Natural killer cell (primary cell): ENCODE data around the gene ASTN2. TPM values are rescaled to one million over a fixed set of nuclear protein-coding genes. Genes with fewer than 3 reads are reported as not detected.

Source experiments
- ATAC-seq, 3 donors: fragments of 150-1000 bp in 2 of 3; fragments of 200-7000 bp in 1 of 3; cut with Tn5 transposase; 1 replicate in 1 of 3; 2 replicates in 2 of 3; pipeline ENCODE4 v1.10.0; 2021; ENCODE audit warnings: mild to moderate bottlenecking in 2 of 3, moderate library complexity in 2 of 3
- DNase-seq, 2 donors: peaks; one replicate each; pipeline versions ENCODE4 v3.0.0 to v3.0.0-alpha.2; 2013 to 2021; ENCODE audit warnings: mixed read lengths in 1 of 2
- H3K27ac ChIP-seq: one replicate; pipeline ENCODE4 v1.5.1; 2013; ENCODE audit warnings: mild to moderate bottlenecking, low read length
- H3K27me3 ChIP-seq: one replicate; pipeline ENCODE4 v1.6.1; 2013; ENCODE audit warnings: low read length; ENCODE audit not compliant: control insufficient read depth, insufficient read depth
- H3K36me3 ChIP-seq: one replicate; pipeline ENCODE4 v1.6.1; 2013; ENCODE audit warnings: low read length; ENCODE audit not compliant: control insufficient read depth, insufficient read depth
- H3K4me1 ChIP-seq: one replicate; pipeline ENCODE4 v1.6.1; 2013; ENCODE audit warnings: low read length; ENCODE audit not compliant: control insufficient read depth, insufficient read depth
- H3K4me3 ChIP-seq: one replicate; pipeline ENCODE4 v1.5.1; 2013; ENCODE audit warnings: low read length
- H3K9me3 ChIP-seq: one replicate; pipeline ENCODE4 v1.6.1; 2013; ENCODE audit warnings: low read length; ENCODE audit not compliant: control insufficient read depth, insufficient read depth
- H3K27ac Mint-ChIP-seq, 2 donors: one replicate each; pipeline ENCODE4 v1.8.0; 2022; ENCODE audit warnings: mild to moderate bottlenecking in 2 of 2, mixed read lengths in 2 of 2, moderate library complexity in 1 of 2
- H3K27me3 Mint-ChIP-seq, 2 donors: one replicate each; pipeline ENCODE4 v1.8.0; 2022; ENCODE audit warnings: low read depth in 2 of 2, mixed read lengths in 2 of 2
- H3K36me3 Mint-ChIP-seq: one replicate; pipeline ENCODE4 v1.8.0; 2022; ENCODE audit warnings: mixed read lengths
- H3K4me1 Mint-ChIP-seq, 2 donors: one replicate each; pipeline ENCODE4 v1.8.0; 2022; ENCODE audit warnings: mixed read lengths in 2 of 2
- H3K4me3 Mint-ChIP-seq: one replicate; pipeline ENCODE4 v1.8.0; 2022; ENCODE audit warnings: mild to moderate bottlenecking, moderate library complexity, mixed read lengths
- H3K9me3 Mint-ChIP-seq, 2 donors: one replicate each; pipeline ENCODE4 v1.8.0; 2022; ENCODE audit warnings: mixed read lengths in 2 of 2
- CTCF ChIP-seq: fragments of 200-600 bp; IDR thresholded peaks from one replicate; pipeline ENCODE4 v1.8.0; 2022; ENCODE audit warnings: antibody characterized with exemption
- WGBS: methylation state at CpG from one replicate; pipeline ENCODE4 v1.1.7; 2013; ENCODE audit warnings: missing lambda C conversion rate; ENCODE audit not compliant: insufficient coverage; 5-methylcytosine and 5-hydroxymethylcytosine counted together
- intact Hi-C: fragments of 100-400 bp; cut with micrococcal nuclease; formaldehyde crosslinking; loops from one replicate; pipeline ENCODE4 v1.14.2; 2022
- total RNA-seq, 4 donors: library from RNA; stranded (reverse); fragments of 120-200 nt in 1 of 4; gene quantifications; one replicate each; pipeline versions ENCODE4 v1.2.3 to v1.2.4, GENCODE V29; 2013 to 2022

The ASTN2 gene
- total RNA-seq, 3 donors from 2014 or later (not counting 1 experiment from before 2014, with no cell fraction given): 3.0 to 3.5 (median 3.2) TPM

GRCh38 chr9:117323390-117323789 is 91.5 kb downstream of the ASTN2 start:
- Histone ChIP-seq H3K36me3 (no peaks in the 10 kb centered on the region), H3K27ac (no peak overlapping the region), H3K4me1 (no peaks in the 10 kb centered on the region), H3K4me3 (no peak overlapping the region), H3K9me3 (no peaks in the 10 kb centered on the region), H3K27me3 (no peaks in the 10 kb centered on the region)
- Mint-ChIP-seq H3K36me3 (no peaks in the 10 kb centered on the region), H3K4me3 (no peak overlapping the region), H3K27ac (no peak overlapping the region), H3K4me1 (no peaks in the 10 kb centered on the region), H3K9me3 (peaks cover 7 to 9% of the 10 kb centered on the region in 2 donors), H3K27me3 (no peaks in the 10 kb centered on the region)
- no peak for TF ChIP-seq CTCF
- WGBS: 53% methylated on average over 3 of the region's 3 CpGs
- ATAC-seq: no peak
- intact Hi-C loops: no loop called here
- no peak for DNase-seq

- ATAC-seq: no peak
- H3K27ac Mint-ChIP-seq: no peak overlapping the region
- TF ChIP-seq CTCF: no peak
Observed at GRCh38 chr9:117317192-117317591, 97.7 kb downstream of the ASTN2 start.

GRCh38 chr9:117315236-117315635 is 99.6 kb downstream of the ASTN2 start:
- H3K4me3 ChIP-seq: no peak overlapping the region
- ATAC-seq (no peak), DNase-seq (no peak)
- no peaks in the 10 kb centered on the region for H3K36me3 Mint-ChIP-seq
- H3K9me3 Mint-ChIP-seq: peaks cover 3% of the 10 kb centered on the region in 2 donors
- no peak overlapping the region for H3K4me3 Mint-ChIP-seq
- H3K27me3 ChIP-seq: no peaks in the 10 kb centered on the region
- no peaks in the 10 kb centered on the region for H3K36me3 ChIP-seq
- H3K27me3 Mint-ChIP-seq: peaks cover 0 to 5% of the 10 kb centered on the region in 2 donors
- no peaks in the 10 kb centered on the region for H3K9me3 ChIP-seq
- WGBS: 86% methylated on average over 3 of the region's 3 CpGs
- intact Hi-C loops: no loop called here
- H3K27ac Mint-ChIP-seq: no peak overlapping the region
- H3K27ac ChIP-seq: no peak overlapping the region
- no peaks in the 10 kb centered on the region for H3K4me1 Mint-ChIP-seq
- no peak for TF ChIP-seq CTCF
- H3K4me1 ChIP-seq: no peaks in the 10 kb centered on the region

More at GRCh38 chr9:117317192-117317591, 97.7 kb downstream of the ASTN2 start:
- Mint-ChIP-seq H3K4me1 (no peaks in the 10 kb centered on the region), H3K36me3 (no peaks in the 10 kb centered on the region), H3K9me3 (peaks cover 0 to 3% of the 10 kb centered on the region in 2 donors), H3K4me3 (no peak overlapping the region), H3K27me3 (peaks cover 0 to 5% of the 10 kb centered on the region in 2 donors)
- DNase-seq: no peak
- Histone ChIP-seq H3K27me3 (no peaks in the 10 kb centered on the region), H3K36me3 (no peaks in the 10 kb centered on the region), H3K4me1 (no peaks in the 10 kb centered on the region), H3K9me3 (no peaks in the 10 kb centered on the region), H3K4me3 (no peak overlapping the region), H3K27ac (no peak overlapping the region)
- intact Hi-C loops: no loop called here
- 25% methylated on average over 2 of the region's 2 CpGs for WGBS

GRCh38 chr9:117313989-117314388 is 100.9 kb downstream of the ASTN2 start:
- Mint-ChIP-seq H3K4me3 (no peak overlapping the region), H3K9me3 (peaks cover 3% of the 10 kb centered on the region in 2 donors), H3K4me1 (no peaks in the 10 kb centered on the region), H3K36me3 (no peaks in the 10 kb centered on the region), H3K27ac (no peak overlapping the region), H3K27me3 (peaks cover 0 to 5% of the 10 kb centered on the region in 2 donors)
- Histone ChIP-seq H3K9me3 (no peaks in the 10 kb centered on the region), H3K27me3 (no peaks in the 10 kb centered on the region), H3K36me3 (no peaks in the 10 kb centered on the region), H3K4me1 (no peaks in the 10 kb centered on the region), H3K27ac (no peak overlapping the region), H3K4me3 (no peak overlapping the region)
- ATAC-seq: no peak
- no peak for TF ChIP-seq CTCF
- no peak for DNase-seq
- WGBS: 100% methylated on average over 1 of the region's 2 CpGs
- intact Hi-C loops: no loop called here
